ENCODE measurements around the gene IKBKE.
A peak's percentile ranks its signal among the peaks of the same experiment; 100 is the strongest.
"Not testable (repeated sequence)": the region's sequence is repeated elsewhere in the genome, so short reads cannot be mapped to it uniquely, and the experiment has no call there.

The IKBKE gene

GRCh38 chr1:206476058-206476457, 5.8 kb downstream of the IKBKE start:
- DNase-seq (ENCODE audit: low spot score), result no peak

- no peak for DNase-seq (ENCODE audit: low spot score)
Measured at GRCh38 chr1:206476591-206476990, 6.3 kb downstream of the IKBKE start.

- DNase-seq (ENCODE audit: low spot score), result no peak
Measured at GRCh38 chr1:206477110-206477509, 6.8 kb downstream of the IKBKE start.

GRCh38 chr1:206477581-206478380, 7.5 kb downstream of the IKBKE start:
- no peak for DNase-seq (ENCODE audit: low spot score)

GRCh38 chr1:206478746-206479145, 8.5 kb downstream of the IKBKE start:
- DNase-seq (ENCODE audit: low spot score), result no peak

GRCh38 chr1:206479183-206480125, 9.2 kb downstream of the IKBKE start:
- peak; percentile 72 for DNase-seq (ENCODE audit: low spot score)

GRCh38 chr1:206480211-206480610, 9.9 kb downstream of the IKBKE start:
- no peak for DNase-seq (ENCODE audit: low spot score)

GRCh38 chr1:206482611-206483010, 12.3 kb downstream of the IKBKE start:
- DNase-seq (ENCODE audit: low spot score), result no peak

- DNase-seq (ENCODE audit: low spot score), result not testable (repeated sequence)
Measured at GRCh38 chr1:206483864-206484263, 13.6 kb downstream of the IKBKE start.

GRCh38 chr1:206484901-206485300, 14.6 kb downstream of the IKBKE start:
- DNase-seq (ENCODE audit: low spot score), result no peak

GRCh38 chr1:206486995-206487788, 16.9 kb downstream of the IKBKE start:
- DNase-seq (ENCODE audit: low spot score), result no peak

GRCh38 chr1:206487970-206488369, 17.7 kb downstream of the IKBKE start:
- DNase-seq (ENCODE audit: low spot score), result no peak

- no peak for DNase-seq (ENCODE audit: low spot score)
Measured at GRCh38 chr1:206488466-206488865, 18.2 kb downstream of the IKBKE start.

- peak; percentile 61 for DNase-seq (ENCODE audit: low spot score)
Measured at GRCh38 chr1:206489980-206490770, 19.9 kb downstream of the IKBKE start.

- DNase-seq (ENCODE audit: low spot score), result no peak
Measured at GRCh38 chr1:206490771-206491405, 20.6 kb downstream of the IKBKE start.

GRCh38 chr1:206491616-206492015, 21.3 kb downstream of the IKBKE start:
- no peak for DNase-seq (ENCODE audit: low spot score)

GRCh38 chr1:206492589-206492988, 22.3 kb downstream of the IKBKE start:
- DNase-seq (ENCODE audit: low spot score), result no peak

- no peak for DNase-seq (ENCODE audit: low spot score)
Measured at GRCh38 chr1:206493279-206493678, 23.0 kb downstream of the IKBKE start.

- DNase-seq (ENCODE audit: low spot score), result no peak
Measured at GRCh38 chr1:206495011-206495461, 24.8 kb downstream of the IKBKE start.

- no peak for DNase-seq (ENCODE audit: low spot score)
Measured at GRCh38 chr1:206495493-206496046, 25.3 kb downstream of the IKBKE start.
